SK-N-SH (cell line): ENCODE measurements around the gene NBR1. TPM values are rescaled to one million over a fixed set of nuclear protein-coding genes. Genes with fewer than 3 reads are reported as not detected.

Experiments used
- CTCF ChIA-PET: fragments of 300-600, 350-600 bp; formaldehyde crosslinking; extraction: SDS; loops from one replicate; lab custom pipeline; 2021; lab: Yijun Ruan, JAX
- POLR2A ChIA-PET: fragments of 350-600 bp; sonication (Branson Sonifier 250); formaldehyde crosslinking; extraction: SDS; loops from one replicate; lab custom pipeline; 2020; ENCODE audit warnings: antibody characterized with exemption, inconsistent platforms; lab: Yijun Ruan, JAX
- DNase-seq: peaks from one replicate; pipeline ENCODE4 v3.0.0; 2012
- H2AFZ ChIP-seq: fragments of 200-600 bp; sonication (generic); 2 replicates; pipeline ENCODE4 v1.8.1; 2016; ENCODE audit warnings: antibody characterized with exemption, mild to moderate bottlenecking, low read depth
- H3F3A ChIP-seq: fragments of 200-600 bp; sonication (generic); replicated peaks from 2 replicates; pipeline ENCODE3; 2016; ENCODE audit warnings: antibody characterized with exemption, mild to moderate bottlenecking; ENCODE audit not compliant: insufficient read depth
- H3K27ac ChIP-seq, 2 experiments: fragments of 200-500 bp in 1 of 2; fragments of 200-600 bp in 1 of 2; sonication (Bioruptor generic) in 1 of 2; sonication (generic), shearing (Covaris generic) in 1 of 2; 2 replicates each; pipeline versions ENCODE4 v1.5.1 to v1.6.1; 2014 to 2016; ENCODE audit warnings: low read depth in 2 of 2, inconsistent platforms in 1 of 2, low read length in 1 of 2, mild to moderate bottlenecking in 1 of 2, mixed read lengths in 1 of 2
- H3K27me3 ChIP-seq: fragments of 200-600 bp; sonication (generic), shearing (Covaris generic); 2 replicates; pipeline ENCODE4 v1.6.1; 2016; ENCODE audit warnings: mixed run types; ENCODE audit not compliant: insufficient read depth
- H3K36me3 ChIP-seq, 2 experiments: fragments of 200-500 bp in 1 of 2; fragments of 200-600 bp in 1 of 2; sonication (Bioruptor generic) in 1 of 2; sonication (generic) in 1 of 2; replicated peaks in 1 of 2; 2 replicates each; pipeline versions ENCODE3 to v1.5.1; 2014 to 2016; ENCODE audit warnings: low read length in 1 of 2, mild to moderate bottlenecking in 1 of 2; ENCODE audit not compliant: insufficient read depth in 2 of 2, control insufficient read depth in 1 of 2
- H3K4me1 ChIP-seq, 2 experiments: fragments of 200-500 bp in 1 of 2; fragments of 200-600 bp in 1 of 2; sonication (Bioruptor generic) in 1 of 2; sonication (generic), shearing (Covaris generic) in 1 of 2; 2 replicates each; pipeline versions ENCODE4 v1.5.1 to v1.6.1; 2014 to 2016; ENCODE audit warnings: low read depth in 1 of 2, low read length in 1 of 2, mixed run types in 1 of 2; ENCODE audit not compliant: insufficient read depth in 2 of 2, control insufficient read depth in 1 of 2
- H3K4me2 ChIP-seq: fragments of 200-600 bp; sonication (generic), shearing (Covaris generic); 2 replicates; pipeline ENCODE4 v1.6.1; 2017; ENCODE audit warnings: mixed run types
- H3K4me3 ChIP-seq, 2 experiments: fragments of 200-500 bp in 1 of 2; fragments of 200-600 bp in 1 of 2; sonication (Bioruptor generic) in 1 of 2; sonication (generic), shearing (Covaris generic) in 1 of 2; 2 replicates each; pipeline versions ENCODE4 v1.5.1 to v1.8.1; 2014 to 2016; ENCODE audit warnings: low read depth in 2 of 2, inconsistent platforms in 1 of 2, low read length in 1 of 2, mild to moderate bottlenecking in 1 of 2, mixed read lengths in 1 of 2, moderate library complexity in 1 of 2
- H3K79me2 ChIP-seq: fragments of 200-600 bp; sonication (generic); 2 replicates; pipeline ENCODE4 v1.8.1; 2017; ENCODE audit warnings: mild to moderate bottlenecking; ENCODE audit not compliant: insufficient read depth
- H3K9ac ChIP-seq: fragments of 200-600 bp; sonication (generic); 2 replicates; pipeline ENCODE4 v1.6.1; 2017; ENCODE audit warnings: mixed run types
- H3K9me2 ChIP-seq: fragments of 200-600 bp; sonication (generic); 2 replicates; pipeline ENCODE4 v1.6.1; 2017; ENCODE audit warnings: mixed run types
- H3K9me3 ChIP-seq: fragments of 200-600 bp; sonication (generic); 2 replicates; pipeline ENCODE4 v1.6.1; 2017; ENCODE audit warnings: mixed run types, mild to moderate bottlenecking, moderate library complexity
- H4K20me1 ChIP-seq: fragments of 200-600 bp; sonication (generic); 2 replicates; pipeline ENCODE4 v1.6.1; 2017; ENCODE audit warnings: mild to moderate bottlenecking, mixed run types; ENCODE audit not compliant: insufficient read depth
- CHD2 ChIP-seq: fragments of 150-350 bp; IDR thresholded peaks from 2 replicates; pipeline ENCODE4 v1.6.1; 2018; ENCODE audit warnings: low read length; ENCODE audit not compliant: partially characterized antibody
- EZH2phosphoT487 ChIP-seq: fragments of 200-600 bp; sonication (generic); IDR thresholded peaks from 2 replicates; pipeline ENCODE4 v1.6.1; 2017; ENCODE audit warnings: low read depth, mixed run types, mild to moderate bottlenecking, antibody characterized with exemption, moderate library complexity, borderline replicate concordance
- FOSL2 ChIP-seq: IDR thresholded peaks from 2 replicates; pipeline ENCODE4 v1.4.0; 2012; ENCODE audit warnings: low read depth, mild to moderate bottlenecking, moderate library complexity, borderline replicate concordance
- FOXM1 ChIP-seq: IDR thresholded peaks from 2 replicates; pipeline ENCODE4 v1.4.0; 2012; ENCODE audit warnings: low read depth, mild to moderate bottlenecking
- MXI1 ChIP-seq: IDR thresholded peaks from 2 replicates; pipeline ENCODE4 v1.6.1; 2012; ENCODE audit warnings: mild to moderate bottlenecking, low read depth, low read length, improper control_type of control experiment
- NRF1 ChIP-seq: IDR thresholded peaks from 2 replicates; pipeline ENCODE4 v1.6.1; 2012; ENCODE audit warnings: low read depth, mild to moderate bottlenecking, low read length
- RCOR1 ChIP-seq: fragments of 150-350 bp; IDR thresholded peaks from 2 replicates; pipeline ENCODE4 v1.6.1; 2017; ENCODE audit warnings: antibody characterized with exemption, low read length
- RXRA ChIP-seq: IDR thresholded peaks from 2 replicates; pipeline ENCODE4 v1.4.0; 2012; ENCODE audit warnings: low read depth, mild to moderate bottlenecking, borderline replicate concordance
- WGBS: methylation state at CpG from one replicate; pipeline ENCODE4 v1.1.6; 2017; ENCODE audit warnings: low lambda C conversion rate; 5-methylcytosine and 5-hydroxymethylcytosine counted together
- polyA plus RNA-seq, 3 experiments: library from polyadenylated mRNA; depleted of rRNA; stranded (reverse); fragments of >200 nt; gene quantifications; 2 replicates each; pipeline ENCODE4 v1.2.3, GENCODE V29; 2012
- TF ChIP-seq, protein P1 (sequence below): fragments of 150-350 bp; IDR thresholded peaks from 2 replicates; pipeline ENCODE4 v1.6.1; 2017; ENCODE audit warnings: antibody characterized with exemption, low read length, low read depth, borderline replicate concordance
- TF ChIP-seq, protein P2 (sequence below): IDR thresholded peaks from 2 replicates; pipeline ENCODE4 v1.4.0; 2012; ENCODE audit warnings: low read depth
- TF ChIP-seq, protein P3 (sequence below): IDR thresholded peaks from 2 replicates; pipeline ENCODE4 v1.6.1; 2012; ENCODE audit warnings: mild to moderate bottlenecking, low read depth, low read length, moderate library complexity
- TF ChIP-seq, protein P4 (sequence below): IDR thresholded peaks from 2 replicates; pipeline ENCODE4 v1.4.0; 2012; ENCODE audit warnings: low read depth, borderline replicate concordance
- TF ChIP-seq, protein P5 (sequence below): fragments of 150-350 bp; IDR thresholded peaks from 2 replicates; pipeline ENCODE4 v1.6.1; 2016; ENCODE audit warnings: mild to moderate bottlenecking, low read depth, low read length

The NBR1 gene
- polyA plus RNA-seq, 1 of the 3 experiments (the other 2 are of a cell fraction): 41.4 TPM

DNA sequence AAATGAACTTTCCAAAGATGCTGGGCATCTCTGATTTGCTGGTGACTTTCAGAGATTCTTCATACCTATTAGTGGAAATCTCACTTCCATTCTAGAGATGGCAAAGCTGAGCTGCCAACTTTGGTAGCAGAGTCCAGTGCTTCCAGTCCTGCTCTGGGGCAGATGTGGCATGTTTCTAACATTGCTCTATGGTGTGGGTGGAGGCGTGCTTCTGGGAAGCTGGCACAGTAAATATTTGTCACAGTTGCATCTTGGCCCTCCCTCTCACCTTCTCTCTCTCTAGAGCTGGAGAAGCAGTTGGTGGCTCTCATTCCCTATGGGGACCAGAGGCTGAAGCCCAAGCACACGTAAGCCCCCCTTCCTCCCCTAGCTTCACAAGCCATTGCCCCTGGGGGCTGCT lies 42.5 kb downstream of the NBR1 start:
- H3K4me3 ChIP-seq: no peak overlapping the region
- H3K79me2 ChIP-seq: no peaks in the 10 kb centered on the region
- H3K4me2 ChIP-seq: no peak overlapping the region
- H3K36me3 ChIP-seq: peaks cover 19 to 28% of the 10 kb centered on the region in 2 experiments
- peaks cover 9% of the 10 kb centered on the region for H3F3A ChIP-seq
- no peak overlapping the region for H2AFZ ChIP-seq
- H3K9me3 ChIP-seq: no peaks in the 10 kb centered on the region
- no peak overlapping the region for H3K9ac ChIP-seq
- WGBS: 92% methylated on average over 2 of the region's 2 CpGs
- POLR2A ChIA-PET: interaction anchor here (0.6 kb wide), 1 partner anchor 115 kb away, joined by 3 read pairs; no protein-coding TSS in a partner anchor
- no peaks in the 10 kb centered on the region for H3K9me2 ChIP-seq
- TF ChIP-seq RXRA (no peak), CHD2 (no peak)
- CTCF ChIA-PET: interaction anchor here (1.1 kb wide), 1 partner anchor 24 kb away, joined by 3 read pairs; no protein-coding TSS in a partner anchor
- H3K4me1 ChIP-seq: no peaks in the 10 kb centered on the region
- H3K27ac ChIP-seq: no peak overlapping the region
- no peak for DNase-seq
- no peaks in the 10 kb centered on the region for H3K27me3 ChIP-seq
- H4K20me1 ChIP-seq: no peaks in the 10 kb centered on the region

DNA sequence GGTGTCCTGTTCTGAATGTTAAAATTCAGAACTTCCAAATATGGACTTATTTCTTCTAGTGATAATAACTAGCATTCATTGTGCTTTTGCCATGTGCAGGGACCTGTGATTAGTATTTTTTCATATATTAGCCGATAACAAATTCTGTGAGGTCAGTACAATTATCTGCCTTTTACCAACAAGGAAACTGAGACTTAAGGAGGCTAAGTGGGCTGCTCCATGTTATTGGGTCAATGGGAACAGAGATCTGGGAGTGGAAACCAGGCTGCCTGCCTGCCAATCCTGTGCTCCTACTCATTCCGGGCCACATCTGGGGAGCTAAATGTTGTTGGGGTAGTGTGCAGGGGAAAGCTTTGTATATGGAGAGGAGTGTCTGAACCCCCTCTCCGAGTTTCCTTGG lies 44.3 kb downstream of the NBR1 start:
- H3K27me3 ChIP-seq: no peaks in the 10 kb centered on the region
- H2AFZ ChIP-seq: no peak overlapping the region
- peaks cover 8 to 19% of the 10 kb centered on the region in 2 experiments for H3K36me3 ChIP-seq
- H3F3A ChIP-seq: peaks cover 9% of the 10 kb centered on the region
- TF ChIP-seq FOXM1: no peak
- TF ChIP-seq RCOR1: no peak
- TF ChIP-seq, protein P1, sequence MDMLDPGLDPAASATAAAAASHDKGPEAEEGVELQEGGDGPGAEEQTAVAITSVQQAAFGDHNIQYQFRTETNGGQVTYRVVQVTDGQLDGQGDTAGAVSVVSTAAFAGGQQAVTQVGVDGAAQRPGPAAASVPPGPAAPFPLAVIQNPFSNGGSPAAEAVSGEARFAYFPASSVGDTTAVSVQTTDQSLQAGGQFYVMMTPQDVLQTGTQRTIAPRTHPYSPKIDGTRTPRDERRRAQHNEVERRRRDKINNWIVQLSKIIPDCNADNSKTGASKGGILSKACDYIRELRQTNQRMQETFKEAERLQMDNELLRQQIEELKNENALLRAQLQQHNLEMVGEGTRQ: no peak
- TF ChIP-seq, protein P2, sequence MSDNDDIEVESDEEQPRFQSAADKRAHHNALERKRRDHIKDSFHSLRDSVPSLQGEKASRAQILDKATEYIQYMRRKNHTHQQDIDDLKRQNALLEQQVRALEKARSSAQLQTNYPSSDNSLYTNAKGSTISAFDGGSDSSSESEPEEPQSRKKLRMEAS: no peak
- TF ChIP-seq, all 33 proteins: peak for 0
- no peaks in the 10 kb centered on the region for H3K9me3 ChIP-seq
- H3K4me3 ChIP-seq: no peak overlapping the region
- H3K27ac ChIP-seq: no peak overlapping the region
- no peaks in the 10 kb centered on the region for H4K20me1 ChIP-seq
- no peak overlapping the region for H3K9ac ChIP-seq
- no peaks in the 10 kb centered on the region for H3K4me1 ChIP-seq
- no peak overlapping the region for H3K4me2 ChIP-seq
- CTCF ChIA-PET: no interaction called here
- no peaks in the 10 kb centered on the region for H3K9me2 ChIP-seq
- H3K79me2 ChIP-seq: no peaks in the 10 kb centered on the region
- WGBS: 77% methylated on average over 3 of the region's 3 CpGs
- no peak for DNase-seq
- POLR2A ChIA-PET: no interaction called here

DNA sequence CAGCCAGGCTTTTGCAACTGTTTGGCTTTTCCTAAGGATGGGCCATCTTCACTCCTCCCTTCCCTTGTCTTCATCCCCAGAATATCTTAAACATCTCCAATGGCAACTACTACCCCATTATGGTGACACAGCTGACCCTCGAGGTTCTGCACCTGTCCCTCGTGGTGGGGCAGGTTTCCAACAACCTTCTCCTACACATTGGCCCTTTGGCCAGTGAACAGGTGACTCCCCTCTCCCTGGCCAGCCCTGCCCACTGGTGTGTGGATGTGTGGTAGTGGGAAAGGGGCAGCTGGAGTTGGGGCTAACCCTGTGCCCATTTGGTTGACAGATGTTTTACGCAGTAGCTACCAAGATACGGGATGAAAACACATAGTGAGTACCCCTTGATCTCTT lies 45.4 kb downstream of the NBR1 start:
- no peaks in the 10 kb centered on the region for H3K9me2 ChIP-seq
- H4K20me1 ChIP-seq: no peaks in the 10 kb centered on the region
- no peak overlapping the region for H3K9ac ChIP-seq
- H3K36me3 ChIP-seq: peaks cover 0 to 9% of the 10 kb centered on the region in 2 experiments
- no peak for DNase-seq
- CTCF ChIA-PET: no interaction called here
- no peaks in the 10 kb centered on the region for H3K27me3 ChIP-seq
- H2AFZ ChIP-seq: no peak overlapping the region
- H3K4me1 ChIP-seq: no peaks in the 10 kb centered on the region
- H3K9me3 ChIP-seq: no peaks in the 10 kb centered on the region
- POLR2A ChIA-PET: interaction anchor here (0.7 to 2.1 kb wide), 2 partner anchors 98 to 99 kb away, joined by 4 to 6 read pairs; no protein-coding TSS in a partner anchor
- no peak overlapping the region for H3K27ac ChIP-seq
- no peak overlapping the region for H3K4me3 ChIP-seq
- WGBS: 86% methylated on average over 4 of the region's 4 CpGs
- H3K4me2 ChIP-seq: no peak overlapping the region
- H3F3A ChIP-seq: peaks cover 9% of the 10 kb centered on the region
- no peaks in the 10 kb centered on the region for H3K79me2 ChIP-seq
- TF ChIP-seq, protein P3, sequence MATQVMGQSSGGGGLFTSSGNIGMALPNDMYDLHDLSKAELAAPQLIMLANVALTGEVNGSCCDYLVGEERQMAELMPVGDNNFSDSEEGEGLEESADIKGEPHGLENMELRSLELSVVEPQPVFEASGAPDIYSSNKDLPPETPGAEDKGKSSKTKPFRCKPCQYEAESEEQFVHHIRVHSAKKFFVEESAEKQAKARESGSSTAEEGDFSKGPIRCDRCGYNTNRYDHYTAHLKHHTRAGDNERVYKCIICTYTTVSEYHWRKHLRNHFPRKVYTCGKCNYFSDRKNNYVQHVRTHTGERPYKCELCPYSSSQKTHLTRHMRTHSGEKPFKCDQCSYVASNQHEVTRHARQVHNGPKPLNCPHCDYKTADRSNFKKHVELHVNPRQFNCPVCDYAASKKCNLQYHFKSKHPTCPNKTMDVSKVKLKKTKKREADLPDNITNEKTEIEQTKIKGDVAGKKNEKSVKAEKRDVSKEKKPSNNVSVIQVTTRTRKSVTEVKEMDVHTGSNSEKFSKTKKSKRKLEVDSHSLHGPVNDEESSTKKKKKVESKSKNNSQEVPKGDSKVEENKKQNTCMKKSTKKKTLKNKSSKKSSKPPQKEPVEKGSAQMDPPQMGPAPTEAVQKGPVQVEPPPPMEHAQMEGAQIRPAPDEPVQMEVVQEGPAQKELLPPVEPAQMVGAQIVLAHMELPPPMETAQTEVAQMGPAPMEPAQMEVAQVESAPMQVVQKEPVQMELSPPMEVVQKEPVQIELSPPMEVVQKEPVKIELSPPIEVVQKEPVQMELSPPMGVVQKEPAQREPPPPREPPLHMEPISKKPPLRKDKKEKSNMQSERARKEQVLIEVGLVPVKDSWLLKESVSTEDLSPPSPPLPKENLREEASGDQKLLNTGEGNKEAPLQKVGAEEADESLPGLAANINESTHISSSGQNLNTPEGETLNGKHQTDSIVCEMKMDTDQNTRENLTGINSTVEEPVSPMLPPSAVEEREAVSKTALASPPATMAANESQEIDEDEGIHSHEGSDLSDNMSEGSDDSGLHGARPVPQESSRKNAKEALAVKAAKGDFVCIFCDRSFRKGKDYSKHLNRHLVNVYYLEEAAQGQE: no peak
- TF ChIP-seq, protein P4, sequence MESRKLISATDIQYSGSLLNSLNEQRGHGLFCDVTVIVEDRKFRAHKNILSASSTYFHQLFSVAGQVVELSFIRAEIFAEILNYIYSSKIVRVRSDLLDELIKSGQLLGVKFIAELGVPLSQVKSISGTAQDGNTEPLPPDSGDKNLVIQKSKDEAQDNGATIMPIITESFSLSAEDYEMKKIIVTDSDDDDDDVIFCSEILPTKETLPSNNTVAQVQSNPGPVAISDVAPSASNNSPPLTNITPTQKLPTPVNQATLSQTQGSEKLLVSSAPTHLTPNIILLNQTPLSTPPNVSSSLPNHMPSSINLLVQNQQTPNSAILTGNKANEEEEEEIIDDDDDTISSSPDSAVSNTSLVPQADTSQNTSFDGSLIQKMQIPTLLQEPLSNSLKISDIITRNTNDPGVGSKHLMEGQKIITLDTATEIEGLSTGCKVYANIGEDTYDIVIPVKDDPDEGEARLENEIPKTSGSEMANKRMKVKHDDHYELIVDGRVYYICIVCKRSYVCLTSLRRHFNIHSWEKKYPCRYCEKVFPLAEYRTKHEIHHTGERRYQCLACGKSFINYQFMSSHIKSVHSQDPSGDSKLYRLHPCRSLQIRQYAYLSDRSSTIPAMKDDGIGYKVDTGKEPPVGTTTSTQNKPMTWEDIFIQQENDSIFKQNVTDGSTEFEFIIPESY: no peak
- no peak for TF ChIP-seq NRF1
- no peak for TF ChIP-seq EZH2phosphoT487
- TF ChIP-seq, protein P5, sequence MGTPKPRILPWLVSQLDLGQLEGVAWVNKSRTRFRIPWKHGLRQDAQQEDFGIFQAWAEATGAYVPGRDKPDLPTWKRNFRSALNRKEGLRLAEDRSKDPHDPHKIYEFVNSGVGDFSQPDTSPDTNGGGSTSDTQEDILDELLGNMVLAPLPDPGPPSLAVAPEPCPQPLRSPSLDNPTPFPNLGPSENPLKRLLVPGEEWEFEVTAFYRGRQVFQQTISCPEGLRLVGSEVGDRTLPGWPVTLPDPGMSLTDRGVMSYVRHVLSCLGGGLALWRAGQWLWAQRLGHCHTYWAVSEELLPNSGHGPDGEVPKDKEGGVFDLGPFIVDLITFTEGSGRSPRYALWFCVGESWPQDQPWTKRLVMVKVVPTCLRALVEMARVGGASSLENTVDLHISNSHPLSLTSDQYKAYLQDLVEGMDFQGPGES: no peak
- TF ChIP-seq MXI1: no peak
- TF ChIP-seq FOXM1: no peak
- no peak for TF ChIP-seq FOSL2
